Esophagus muscularis mucosa (tissue), 3 donors: Measurements from ENCODE around the gene C1orf159.

Source experiments
- CTCF ChIP-seq, 3 experiments: fragments of 200-600 bp in 2 of 3; fragments of 450-650 bp in 1 of 3; sonication (generic) in 2 of 3; IDR thresholded peaks; one replicate each; pipeline ENCODE4 v1.5.1; 2017 to 2019; ENCODE audit warnings: antibody characterized with exemption in 3 of 3, mild to moderate bottlenecking in 2 of 3, moderate library complexity in 1 of 3
- POLR2A ChIP-seq: fragments of 450-650 bp; IDR thresholded peaks from one replicate; pipeline ENCODE4 v1.6.1; 2017; ENCODE audit warnings: antibody characterized with exemption, moderate library complexity, mild to moderate bottlenecking, low read depth

DNA sequence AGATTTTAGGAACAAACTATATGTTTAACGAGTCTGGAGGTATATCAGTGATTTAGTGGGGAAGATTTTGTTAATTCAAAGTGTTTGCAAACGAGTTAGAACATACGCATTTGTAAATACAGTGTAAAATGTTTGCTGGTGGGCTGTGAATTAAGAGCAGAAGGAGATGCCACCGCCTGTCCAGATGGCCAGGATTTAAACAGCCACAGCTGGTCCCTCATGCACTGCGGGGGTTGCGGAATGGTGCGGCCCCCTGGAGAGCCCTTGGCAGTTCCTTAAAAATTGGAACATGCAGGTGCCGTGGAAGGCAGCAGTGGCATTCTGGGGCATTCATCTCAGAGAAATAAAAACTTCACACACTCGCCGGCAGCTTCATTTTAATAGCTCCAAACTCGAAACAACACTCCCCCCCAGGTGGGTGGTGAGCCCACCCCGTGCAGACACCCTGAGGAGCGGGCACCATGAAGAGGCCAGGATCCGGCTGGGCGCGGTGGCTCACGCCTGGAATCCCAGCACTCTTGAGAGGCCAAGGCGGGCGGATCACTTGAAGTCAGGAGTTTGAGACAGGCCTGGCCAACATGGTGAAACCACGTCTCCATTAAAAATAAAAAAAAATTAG is 3.5 kb upstream of the C1orf159 start:
- TF ChIP-seq POLR2A (no peak), CTCF (IDR thresholded peaks at IDR 0.05) (no peak)
